ENCODE measurements around the gene PRDM7.

DNA sequence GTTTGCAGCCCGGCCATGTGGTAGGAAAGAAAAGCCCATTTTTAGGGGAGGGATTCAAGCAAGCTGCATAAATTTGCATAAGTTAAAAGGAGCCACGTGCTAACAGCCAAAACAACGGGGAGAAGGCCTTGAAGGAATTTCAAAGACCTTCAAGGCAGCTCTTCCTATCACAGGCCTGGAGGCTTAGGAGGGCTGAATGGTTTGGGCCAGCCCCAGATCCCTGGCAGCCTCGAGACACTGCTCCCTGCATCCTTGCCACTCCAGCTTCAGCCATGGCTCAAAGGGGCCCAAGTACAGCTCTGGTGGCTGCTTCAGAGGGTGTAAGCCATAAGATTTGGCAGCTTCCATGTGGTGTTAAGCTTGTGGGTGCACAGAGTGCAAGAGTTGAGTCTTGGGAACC lies 22.6 kb downstream of the PRDM7 start:
- TF ChIP-seq POLR2A (IDR thresholded peaks at IDR 0.05): no peak
- TF ChIP-seq, protein P1, sequence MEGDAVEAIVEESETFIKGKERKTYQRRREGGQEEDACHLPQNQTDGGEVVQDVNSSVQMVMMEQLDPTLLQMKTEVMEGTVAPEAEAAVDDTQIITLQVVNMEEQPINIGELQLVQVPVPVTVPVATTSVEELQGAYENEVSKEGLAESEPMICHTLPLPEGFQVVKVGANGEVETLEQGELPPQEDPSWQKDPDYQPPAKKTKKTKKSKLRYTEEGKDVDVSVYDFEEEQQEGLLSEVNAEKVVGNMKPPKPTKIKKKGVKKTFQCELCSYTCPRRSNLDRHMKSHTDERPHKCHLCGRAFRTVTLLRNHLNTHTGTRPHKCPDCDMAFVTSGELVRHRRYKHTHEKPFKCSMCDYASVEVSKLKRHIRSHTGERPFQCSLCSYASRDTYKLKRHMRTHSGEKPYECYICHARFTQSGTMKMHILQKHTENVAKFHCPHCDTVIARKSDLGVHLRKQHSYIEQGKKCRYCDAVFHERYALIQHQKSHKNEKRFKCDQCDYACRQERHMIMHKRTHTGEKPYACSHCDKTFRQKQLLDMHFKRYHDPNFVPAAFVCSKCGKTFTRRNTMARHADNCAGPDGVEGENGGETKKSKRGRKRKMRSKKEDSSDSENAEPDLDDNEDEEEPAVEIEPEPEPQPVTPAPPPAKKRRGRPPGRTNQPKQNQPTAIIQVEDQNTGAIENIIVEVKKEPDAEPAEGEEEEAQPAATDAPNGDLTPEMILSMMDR (IDR thresholded peaks at IDR 0.05): no peak

Measured in adrenal gland (tissue), 5 donors.